Lower leg skin (tissue), 4 donors: ENCODE measurements around the gene CADPS2. TPM values are rescaled to one million over a fixed set of nuclear protein-coding genes. Genes with fewer than 3 reads are reported as not detected.

ENCODE experiments used
- DNase-seq, 2 donors: peaks; one replicate each; pipeline ENCODE4 v3.0.0-alpha.2; 2019; ENCODE audit warnings: low spot score in 2 of 2
- H3K4me3 ChIP-seq: fragments of 200-600 bp; sonication (generic); 2 replicates; pipeline ENCODE4 v1.5.1; 2017; ENCODE audit warnings: mild to moderate bottlenecking, low read depth; ENCODE audit not compliant: poor library complexity, severe bottlenecking
- POLR2A ChIP-seq, 2 donors: fragments of 450-650 bp; IDR thresholded peaks; one replicate each; pipeline ENCODE4 v1.6.1; 2016 to 2017; ENCODE audit warnings: antibody characterized with exemption in 2 of 2, mild to moderate bottlenecking in 1 of 2, moderate library complexity in 1 of 2
- WGBS, 2 donors: methylation state at CpG; one replicate each; pipeline ENCODE4 v1.1.5; 2018; 5-methylcytosine and 5-hydroxymethylcytosine counted together
- intact Hi-C: fragments of 100-400 bp; cut with DNase I; formaldehyde crosslinking; loops from one replicate; pipeline ENCODE4 v1.15.0; 2023; ENCODE audit warnings: low total_unique reads
- total RNA-seq, 4 donors: library from RNA; depleted of rRNA; stranded (reverse); fragments of >200 nt; gene quantifications; one replicate each; pipeline ENCODE4 v1.1.0, GENCODE V29; 2016
- TF ChIP-seq, protein P1 (sequence below), 3 donors: fragments of 450-650 bp; IDR thresholded peaks; one replicate each; pipeline ENCODE4 v1.5.1; 2016; ENCODE audit warnings: antibody characterized with exemption in 3 of 3, mild to moderate bottlenecking in 3 of 3, moderate library complexity in 2 of 3

The CADPS2 gene
- total RNA-seq, 4 donors from 2014 or later, result 4.1 to 11.6 (median 6.5) TPM

DNA sequence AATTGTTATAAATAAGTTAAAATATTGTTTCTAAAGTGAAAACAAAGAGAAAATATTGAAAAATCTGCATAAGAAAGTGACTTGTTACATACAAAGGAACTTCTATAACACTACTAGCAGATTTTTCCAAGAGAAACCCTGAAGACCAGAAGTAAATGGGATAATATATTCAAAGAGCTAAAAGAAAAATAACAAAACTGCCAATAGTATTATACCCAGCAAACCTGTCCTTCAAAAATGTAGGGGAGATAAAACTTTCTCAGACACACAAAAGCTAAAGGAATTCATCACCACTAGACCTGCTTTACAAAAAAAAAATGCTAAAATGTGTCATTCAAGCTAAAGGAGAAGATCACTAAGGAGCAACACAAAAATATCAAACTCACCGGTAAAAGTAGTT, 17.0 kb downstream of the CADPS2 start:
- 45 to 52% methylated on average over 1 of the region's 1 CpG for WGBS, 2 donors
- no peak for TF ChIP-seq POLR2A (IDR thresholded peaks at IDR 0.05)
- TF ChIP-seq, protein P1, sequence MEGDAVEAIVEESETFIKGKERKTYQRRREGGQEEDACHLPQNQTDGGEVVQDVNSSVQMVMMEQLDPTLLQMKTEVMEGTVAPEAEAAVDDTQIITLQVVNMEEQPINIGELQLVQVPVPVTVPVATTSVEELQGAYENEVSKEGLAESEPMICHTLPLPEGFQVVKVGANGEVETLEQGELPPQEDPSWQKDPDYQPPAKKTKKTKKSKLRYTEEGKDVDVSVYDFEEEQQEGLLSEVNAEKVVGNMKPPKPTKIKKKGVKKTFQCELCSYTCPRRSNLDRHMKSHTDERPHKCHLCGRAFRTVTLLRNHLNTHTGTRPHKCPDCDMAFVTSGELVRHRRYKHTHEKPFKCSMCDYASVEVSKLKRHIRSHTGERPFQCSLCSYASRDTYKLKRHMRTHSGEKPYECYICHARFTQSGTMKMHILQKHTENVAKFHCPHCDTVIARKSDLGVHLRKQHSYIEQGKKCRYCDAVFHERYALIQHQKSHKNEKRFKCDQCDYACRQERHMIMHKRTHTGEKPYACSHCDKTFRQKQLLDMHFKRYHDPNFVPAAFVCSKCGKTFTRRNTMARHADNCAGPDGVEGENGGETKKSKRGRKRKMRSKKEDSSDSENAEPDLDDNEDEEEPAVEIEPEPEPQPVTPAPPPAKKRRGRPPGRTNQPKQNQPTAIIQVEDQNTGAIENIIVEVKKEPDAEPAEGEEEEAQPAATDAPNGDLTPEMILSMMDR (IDR thresholded peaks at IDR 0.05), result no peak
- H3K4me3 ChIP-seq, result no peak overlapping the region
- DNase-seq, result no peak
- intact Hi-C loops, result no loop called here

DNA sequence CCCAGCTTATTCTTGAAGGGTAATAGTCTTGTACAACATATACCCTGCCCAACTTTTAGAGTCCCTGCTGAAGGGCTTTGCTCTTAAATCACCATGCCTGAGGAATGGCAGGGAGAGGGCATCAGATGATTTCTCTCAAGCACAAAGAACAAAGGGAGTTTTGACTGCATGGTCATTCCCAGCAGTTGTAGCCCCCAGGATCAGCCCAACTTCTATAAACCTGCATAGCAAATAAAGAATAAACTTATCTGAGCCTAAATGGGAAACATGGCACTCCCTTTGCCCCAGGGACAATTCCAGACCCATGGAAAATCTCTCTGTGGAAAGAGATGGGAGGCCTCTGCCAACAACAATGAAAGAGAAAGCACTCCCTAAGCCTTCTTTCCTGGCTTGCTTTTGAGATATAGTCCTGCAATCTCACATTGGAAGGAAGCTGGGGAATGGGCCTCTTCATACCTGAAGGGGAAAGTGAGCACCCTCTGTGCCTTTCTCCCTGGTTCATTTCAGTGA, 18.7 kb downstream of the CADPS2 start:
- intact Hi-C loops, result no loop called here
- no peak for DNase-seq
- no peak for TF ChIP-seq POLR2A (IDR thresholded peaks at IDR 0.05)
- TF ChIP-seq, protein P1 (IDR thresholded peaks at IDR 0.05), result no peak
- no peak overlapping the region for H3K4me3 ChIP-seq

DNA sequence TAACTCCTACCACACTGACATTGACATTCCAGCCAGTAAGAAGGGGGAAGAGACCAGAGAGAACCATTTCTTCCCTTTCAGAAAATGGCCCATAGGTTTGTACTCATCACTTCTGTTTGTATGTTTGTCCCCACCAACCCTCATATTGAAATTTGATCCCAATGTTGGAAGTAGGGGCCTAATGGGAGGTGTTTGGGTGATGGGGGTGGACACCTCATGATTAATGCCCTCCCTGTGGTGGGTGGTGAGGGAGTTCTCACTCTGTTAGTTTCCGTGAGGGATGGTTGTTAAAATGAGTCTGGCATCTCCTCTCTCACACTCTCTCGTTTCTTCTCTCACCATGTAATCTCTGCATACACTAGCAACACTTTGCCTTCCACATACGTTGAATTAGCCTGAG, 21.4 kb downstream of the CADPS2 start:
- TF ChIP-seq, protein P1 (IDR thresholded peaks at IDR 0.05), result no peak
- TF ChIP-seq POLR2A (IDR thresholded peaks at IDR 0.05), result no peak
- H3K4me3 ChIP-seq, result no peak overlapping the region
- 75 to 85% methylated on average over 3 of the region's 3 CpGs for WGBS, 2 donors
- intact Hi-C loops, result no loop called here
- no peak for DNase-seq

DNA sequence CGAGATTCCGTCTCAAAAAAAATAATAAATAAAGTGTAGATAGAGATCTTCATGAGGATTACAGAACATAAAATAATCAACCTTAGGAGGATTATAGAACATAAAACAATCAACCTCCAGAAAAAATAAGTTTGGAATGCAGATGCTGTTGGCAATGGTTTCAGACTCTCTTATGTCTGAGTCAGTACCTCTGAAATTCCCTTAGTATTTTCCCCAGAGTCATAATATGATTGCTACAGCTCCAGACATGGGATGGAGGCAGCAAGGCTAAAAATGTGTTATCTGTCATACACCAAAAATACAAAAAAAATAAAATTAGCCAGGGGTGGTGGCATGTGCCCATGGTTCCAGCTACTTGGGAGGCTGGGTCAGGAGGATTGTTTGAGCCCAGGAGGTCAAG, 22.2 kb downstream of the CADPS2 start:
- no peak for TF ChIP-seq POLR2A (IDR thresholded peaks at IDR 0.05)
- TF ChIP-seq, protein P1 (IDR thresholded peaks at IDR 0.05), result no peak
- no peak overlapping the region for H3K4me3 ChIP-seq
- no peak for DNase-seq
- WGBS, 2 donors, result 89 to 91% methylated on average over 2 of the region's 2 CpGs
- intact Hi-C loops, result no loop called here

GRCh38 chr7:122858320-122858719, 27.9 kb downstream of the CADPS2 start:
- no peak overlapping the region for H3K4me3 ChIP-seq
- TF ChIP-seq, protein P1 (IDR thresholded peaks at IDR 0.05), result no peak
- no peak for TF ChIP-seq POLR2A (IDR thresholded peaks at IDR 0.05)
- intact Hi-C loops, result no loop called here
- 90 to 93% methylated on average over 3 of the region's 3 CpGs for WGBS, 2 donors
- no peak for DNase-seq

- H3K4me3 ChIP-seq, result no peak overlapping the region
- intact Hi-C loops, result no loop called here
- no peak for TF ChIP-seq POLR2A (IDR thresholded peaks at IDR 0.05)
- no peak for DNase-seq
Measured at GRCh38 chr7:122850528-122850927, 35.7 kb downstream of the CADPS2 start.
